Immature natural killer cell (primary cell): Measurements from ENCODE around the gene ENTREP1. TPM values are rescaled to one million over a fixed set of nuclear protein-coding genes. Genes with fewer than 3 reads are reported as not detected.

Experiments
- polyA plus RNA-seq, 3 donors: library from polyadenylated mRNA; unstranded; fragments of 300-500 nt; fragmentation: Illumina TruSeq; gene quantifications; one replicate each; pipeline ENCODE4 v1.2.3, GENCODE V29; 2021

ENTREP1 gene
- polyA plus RNA-seq, 3 donors from 2014 or later, result not detected

Other genes starting within 250 kb of the ENTREP1 start
- gene TJP2, start 150.9 kb upstream of the ENTREP1 start, polyA plus RNA-seq, result 1 to 10 TPM; 1.5 to 4.9 (median 1.5) TPM